K562 (cell line): ENCODE data around the gene EMX2.

Experiments
- ARNT ChIP-seq, 2 experiments: fragments of 450-650 bp; IDR thresholded peaks; 2 replicates each; pipeline ENCODE4 v1.6.1; 2016; ENCODE audit warnings: mild to moderate bottlenecking in 1 of 2
- CTCF ChIP-seq, 3 experiments: IDR thresholded peaks in 2 of 3; conservative IDR thresholded peaks in 1 of 3; 2 replicates each; pipeline ENCODE4 v1.5.1; 2011 to 2012; ENCODE audit warnings: low read length in 3 of 3, mild to moderate bottlenecking in 3 of 3, control low read depth in 2 of 3, improper control_type of control experiment in 1 of 3, inconsistent platforms in 1 of 3, low read depth in 1 of 3, mixed read lengths in 1 of 3, moderate library complexity in 1 of 3; ENCODE audit not compliant: insufficient read depth in 2 of 3
- KAT2B ChIP-seq: IDR thresholded peaks from one replicate; pipeline ENCODE4 v1.6.1; 2012; ENCODE audit warnings: low read depth, mild to moderate bottlenecking, control low read depth, inconsistent platforms, low read length, moderate library complexity
- NFYB ChIP-seq: IDR thresholded peaks from 2 replicates; pipeline ENCODE4 v1.6.1; 2011; ENCODE audit warnings: mild to moderate bottlenecking, moderate library complexity; ENCODE audit not compliant: insufficient read length; ENCODE audit errors: extremely low read depth
- POLR2A ChIP-seq: fragments of 450-650 bp; conservative IDR thresholded peaks from 2 replicates; pipeline ENCODE4 v1.6.1; 2016
- TBL1XR1 ChIP-seq, 2 experiments: IDR thresholded peaks; 2 replicates each; pipeline ENCODE4 v1.6.1; 2012; ENCODE audit warnings: improper control_type of control experiment in 2 of 2, low read length in 2 of 2, mild to moderate bottlenecking in 1 of 2
- ZNF24 ChIP-seq: fragments of 450-650 bp; IDR thresholded peaks from 2 replicates; pipeline ENCODE4 v1.6.1; 2016
- ZNF76 ChIP-seq: fragments of 250-450 bp; sonication (Bioruptor Pico); IDR thresholded peaks from 2 replicates; pipeline ENCODE4 v1.4.0; 2020; ENCODE audit warnings: mild to moderate bottlenecking, moderate library complexity, borderline replicate concordance
- TF ChIP-seq, protein P1 (sequence below), 2 experiments: fragments of 450-650 bp in 1 of 2; sonication (generic) in 1 of 2; formaldehyde crosslinking; conservative IDR thresholded peaks; 2 replicates each; pipeline versions ENCODE4 v1.4.0 to v1.8.1; 2020 to 2022; ENCODE audit warnings: mild to moderate bottlenecking in 1 of 2, missing genetic modification reagents in 1 of 2

GRCh38 chr10:117503244-117504205, 39.0 kb upstream of the EMX2 start:
- TF ChIP-seq CTCF (IDR thresholded peaks at IDR 0.05 in 2 of 3, conservative IDR thresholded peaks at IDR 0.05 in 1 of 3; ENCODE audit: insufficient read depth in 2 of 3, low read depth in 1 of 3, low read length in 3 of 3) (no peak), KAT2B (no peak), TBL1XR1 (IDR thresholded peaks at IDR 0.05; ENCODE audit: low read length in 2 of 2) (no peak), NFYB (no peak), POLR2A (no peak), ZNF76 (CRISPR knock-in tag) (no peak), ARNT (IDR thresholded peaks at IDR 0.05) (no peak), ZNF24 (no peak)
- TF ChIP-seq, protein P1, sequence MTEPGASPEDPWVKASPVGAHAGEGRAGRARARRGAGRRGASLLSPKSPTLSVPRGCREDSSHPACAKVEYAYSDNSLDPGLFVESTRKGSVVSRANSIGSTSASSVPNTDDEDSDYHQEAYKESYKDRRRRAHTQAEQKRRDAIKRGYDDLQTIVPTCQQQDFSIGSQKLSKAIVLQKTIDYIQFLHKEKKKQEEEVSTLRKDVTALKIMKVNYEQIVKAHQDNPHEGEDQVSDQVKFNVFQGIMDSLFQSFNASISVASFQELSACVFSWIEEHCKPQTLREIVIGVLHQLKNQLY (CRISPR knock-in tag; conservative IDR thresholded peaks at IDR 0.05): no peak
